ENCODE results near the gene NSUN5.
"Not testable (repeated sequence)": the region's sequence is repeated elsewhere in the genome, so short reads cannot be mapped to it uniquely, and the experiment has no call there.

The NSUN5 gene

DNA sequence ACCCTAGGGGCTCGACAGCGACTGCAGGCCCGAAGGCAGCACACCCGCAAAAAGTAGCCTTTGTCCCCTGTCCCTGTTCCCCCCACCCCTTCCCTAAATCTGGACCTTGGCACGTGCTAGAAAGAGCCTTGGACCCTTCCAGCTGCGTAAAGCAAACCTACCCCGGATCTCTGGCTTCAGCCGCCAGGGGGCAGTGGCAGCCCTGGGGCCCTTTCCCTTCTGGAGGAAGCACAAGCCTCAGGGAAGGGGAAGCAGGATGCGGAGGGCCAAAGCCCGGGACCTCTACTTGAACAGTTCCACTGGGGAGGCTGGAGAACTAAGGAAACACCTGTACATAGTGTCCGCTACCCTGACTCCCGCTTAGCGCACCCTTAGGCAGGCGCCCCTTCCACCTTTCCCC lies 7.5 kb downstream of the NSUN5 start:
- DNase-seq (ENCODE audit: low read depth, low spot score); H3K27ac ChIP-seq: not testable (repeated sequence)

DNA sequence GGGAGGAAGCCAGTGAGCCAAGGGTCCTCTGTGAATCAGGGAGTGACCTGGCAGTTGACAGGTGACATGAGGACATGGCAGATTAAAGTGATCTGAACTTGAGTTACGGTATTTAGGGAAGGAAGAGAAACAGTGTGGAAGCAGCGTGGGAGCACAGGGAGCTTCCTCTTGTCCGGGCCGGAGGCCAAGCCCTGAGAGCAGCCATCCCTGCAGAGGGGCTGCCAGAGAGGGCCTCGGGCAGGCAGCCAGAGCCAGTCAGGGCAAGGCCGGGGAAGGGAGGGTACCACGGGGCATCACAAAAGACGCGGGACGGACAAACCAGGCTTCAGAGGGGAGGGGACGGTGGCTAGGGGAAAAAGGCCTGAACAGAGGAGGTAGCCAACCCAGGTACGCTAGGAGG lies 8.8 kb downstream of the NSUN5 start:
- not testable (repeated sequence) for DNase-seq (ENCODE audit: low read depth, low spot score)

DNA sequence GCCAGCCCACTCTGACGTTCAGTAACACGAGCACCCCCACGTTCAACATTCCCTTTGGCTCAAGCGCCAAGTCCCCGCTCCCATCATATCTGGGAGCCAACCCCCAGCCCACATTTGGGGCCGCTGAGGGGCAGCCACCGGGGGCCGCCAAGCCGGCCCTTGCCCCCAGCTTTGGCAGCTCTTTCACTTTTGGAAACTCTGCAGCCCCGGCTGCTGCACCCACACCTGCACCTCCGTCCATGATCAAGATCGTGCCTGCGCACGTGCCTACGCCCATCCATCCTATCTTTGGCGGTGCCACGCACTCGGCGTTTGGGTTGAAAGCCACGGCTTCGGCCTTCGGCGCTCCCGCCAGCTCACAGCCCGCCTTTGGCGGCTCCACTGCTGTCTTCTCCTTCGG lies 10.9 kb downstream of the NSUN5 start:
- not testable (repeated sequence) for DNase-seq (ENCODE audit: low read depth, low spot score); H3K27ac ChIP-seq

More for the DNA sequence above, 8.8 kb downstream of the NSUN5 start:
- H3K27ac ChIP-seq = not testable (repeated sequence)

DNA sequence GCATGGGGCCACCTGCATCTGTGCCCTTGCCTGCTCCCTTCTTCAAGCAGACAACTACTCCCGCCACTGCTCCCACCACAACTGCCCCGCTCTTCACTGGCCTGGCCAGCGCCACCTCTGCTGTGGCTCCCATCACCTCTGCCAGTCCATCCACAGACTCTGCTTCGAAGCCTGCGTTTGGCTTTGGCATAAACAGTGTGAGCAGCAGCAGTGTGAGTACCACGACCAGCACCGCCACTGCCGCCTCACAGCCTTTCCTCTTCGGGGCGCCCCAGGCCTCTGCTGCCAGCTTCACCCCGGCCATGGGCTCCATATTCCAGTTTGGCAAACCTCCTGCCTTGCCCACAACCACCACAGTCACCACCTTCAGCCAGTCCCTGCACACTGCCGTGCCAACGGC lies 11.4 kb downstream of the NSUN5 start:
- DNase-seq (ENCODE audit: low read depth, low spot score); H3K27ac ChIP-seq: not testable (repeated sequence)

GRCh38 chr7:73277210-73277609 lies 31.4 kb downstream of the NSUN5 start:
- DNase-seq (ENCODE audit: low read depth, low spot score); H3K27ac ChIP-seq: not testable (repeated sequence)

GRCh38 chr7:73267813-73268212 lies 40.8 kb downstream of the NSUN5 start:
- not testable (repeated sequence) for DNase-seq (ENCODE audit: low read depth, low spot score); H3K27ac ChIP-seq

GRCh38 chr7:73266719-73267368 lies 41.8 kb downstream of the NSUN5 start:
- not testable (repeated sequence) for DNase-seq (ENCODE audit: low read depth, low spot score); H3K27ac ChIP-seq

GRCh38 chr7:73262416-73262815 lies 46.2 kb downstream of the NSUN5 start:
- DNase-seq (ENCODE audit: low read depth, low spot score); H3K27ac ChIP-seq: not testable (repeated sequence)
